Ishikawa (cell line): ENCODE data around the gene SNAPC2.

Source experiments
- CEBPB ChIP-seq: IDR thresholded peaks from 2 replicates; pipeline ENCODE4 v1.6.1; 2012
- CREB1 ChIP-seq: IDR thresholded peaks from 2 replicates; pipeline ENCODE4 v1.6.1; 2012; ENCODE audit warnings: low read depth
- EGR1 ChIP-seq: IDR thresholded peaks from 2 replicates; pipeline ENCODE4 v1.6.1; 2012
- EP300 ChIP-seq: IDR thresholded peaks from 2 replicates; pipeline ENCODE4 v1.6.1; 2012; ENCODE audit warnings: borderline replicate concordance
- FOXM1 ChIP-seq: IDR thresholded peaks from 2 replicates; pipeline ENCODE4 v1.6.1; 2012; ENCODE audit warnings: low read depth, borderline replicate concordance
- MAX ChIP-seq: IDR thresholded peaks from 2 replicates; pipeline ENCODE4 v1.6.1; 2012
- NFIC ChIP-seq: IDR thresholded peaks from 2 replicates; pipeline ENCODE4 v1.6.1; 2012
- RAD21 ChIP-seq: IDR thresholded peaks from 2 replicates; pipeline ENCODE4 v1.6.1; 2012; ENCODE audit warnings: low read depth
- REST ChIP-seq: IDR thresholded peaks from 2 replicates; pipeline ENCODE4 v1.6.1; 2012; ENCODE audit warnings: low read depth, mild to moderate bottlenecking
- TAF1 ChIP-seq: IDR thresholded peaks from 2 replicates; pipeline ENCODE4 v1.6.1; 2012; ENCODE audit warnings: low read depth, mild to moderate bottlenecking
- TCF12 ChIP-seq: IDR thresholded peaks from 2 replicates; pipeline ENCODE4 v1.6.1; 2012; ENCODE audit warnings: low read depth
- TEAD4 ChIP-seq: IDR thresholded peaks from 2 replicates; pipeline ENCODE4 v1.6.1; 2012
- USF1 ChIP-seq: IDR thresholded peaks from 2 replicates; pipeline ENCODE4 v1.6.1; 2012
- YY1 ChIP-seq: IDR thresholded peaks from 2 replicates; pipeline ENCODE4 v1.6.1; 2012; ENCODE audit warnings: low read depth
- ZBTB7A ChIP-seq: IDR thresholded peaks from 2 replicates; pipeline ENCODE4 v1.6.1; 2012; ENCODE audit warnings: low read depth

Gene SNAPC2

GRCh38 chr19:7916955-7917266, 3.2 kb upstream of the SNAPC2 start:
- TF ChIP-seq TAF1 (no peak), TCF12 (no peak), CEBPB (no peak), TEAD4 (no peak), EGR1 (no peak)

GRCh38 chr19:7917267-7918061, 2.7 kb upstream of the SNAPC2 start:
- TF ChIP-seq CEBPB (no peak), TAF1 (no peak), NFIC (no peak), TCF12 (no peak), USF1 (no peak)

- TF ChIP-seq NFIC (no peak), EP300 (no peak), TEAD4 (no peak), REST (no peak), RAD21 (no peak), MAX (no peak), EGR1 (no peak)
Observed at GRCh38 chr19:7918615-7919421, 1.3 kb upstream of the SNAPC2 start.

GRCh38 chr19:7920519-7921301, 572 bp downstream of the SNAPC2 start:
- TF ChIP-seq EGR1 (peak; percentile 99), ZBTB7A (no peak), MAX (peak; percentile 49), CEBPB (no peak)

- TF ChIP-seq USF1 (0 out of 2 replicates have a peak, but pooled peaks have one; percentile 13), TAF1 (no peak)
Observed at GRCh38 chr19:7921302-7921966, 1.3 kb downstream of the SNAPC2 start.

GRCh38 chr19:7921967-7922835, 2.1 kb downstream of the SNAPC2 start:
- no peak for TF ChIP-seq USF1
- no peak for TF ChIP-seq YY1
- TF ChIP-seq CEBPB: no peak
- TF ChIP-seq ZBTB7A: no peak
- TF ChIP-seq NFIC: no peak
- TF ChIP-seq CREB1: no peak
- no peak for TF ChIP-seq TEAD4
- no peak for TF ChIP-seq EGR1
- TF ChIP-seq MAX: no peak
- no peak for TF ChIP-seq EP300
- no peak for TF ChIP-seq FOXM1
- TF ChIP-seq TCF12: no peak
- no peak for TF ChIP-seq RAD21
- no peak for TF ChIP-seq TAF1
- TF ChIP-seq REST: no peak
